SU-DHL-6 (cell line): ENCODE results near the gene MTMR4.

ENCODE experiments used
- H2AFZ ChIP-seq: fragments of 200-600 bp; sonication (generic); 2 replicates; pipeline ENCODE4 v1.6.1; 2014; ENCODE audit warnings: low read depth, mild to moderate bottlenecking, moderate library complexity, mixed read lengths, antibody characterized with exemption, low read length; ENCODE audit not compliant: severe bottlenecking
- H3F3A ChIP-seq: fragments of 200-600 bp; shearing (Covaris generic); 2 replicates; pipeline ENCODE4 v1.6.0; 2016; ENCODE audit warnings: antibody characterized with exemption, mild to moderate bottlenecking; ENCODE audit not compliant: insufficient read depth
- H3K27ac ChIP-seq: fragments of 200-600 bp; sonication (generic); 2 replicates; pipeline ENCODE4 v1.5.1; 2016; ENCODE audit warnings: low read depth, mild to moderate bottlenecking, low read length, moderate library complexity, mixed read lengths
- H3K27me3 ChIP-seq: fragments of 200-600 bp; sonication (generic), shearing (Covaris generic); 2 replicates; pipeline ENCODE4 v1.6.0; 2014; ENCODE audit warnings: mild to moderate bottlenecking, low read length
- H3K36me3 ChIP-seq: fragments of 200-600 bp; sonication (generic); 2 replicates; pipeline ENCODE4 v1.6.1; 2014; ENCODE audit warnings: mild to moderate bottlenecking, low read length, mixed read lengths
- H3K4me2 ChIP-seq: fragments of 300-600, 200-600 bp; shearing (Covaris generic), sonication (generic); 2 replicates; pipeline ENCODE4 v1.6.0; 2014; ENCODE audit warnings: low read length, low read depth, mild to moderate bottlenecking; ENCODE audit not compliant: poor library complexity, severe bottlenecking
- H3K4me3 ChIP-seq: fragments of 200-600 bp; sonication (generic); 2 replicates; pipeline ENCODE4 v1.5.1; 2014; ENCODE audit warnings: antibody characterized with exemption, low read length, mild to moderate bottlenecking, mixed read lengths; ENCODE audit not compliant: insufficient read depth, poor library complexity, severe bottlenecking
- H3K79me2 ChIP-seq: fragments of 200-600 bp; sonication (generic); 2 replicates; pipeline ENCODE4 v1.6.1; 2014; ENCODE audit warnings: mild to moderate bottlenecking, low read length, moderate library complexity; ENCODE audit not compliant: insufficient read depth
- H3K9ac ChIP-seq: fragments of 200-600 bp; sonication (generic); 2 replicates; pipeline ENCODE4 v1.7.0; 2014; ENCODE audit warnings: mild to moderate bottlenecking, low read length
- H3K9me2 ChIP-seq: fragments of 200-600 bp; sonication (generic); replicated peaks from 2 replicates; pipeline ENCODE4 v1.6.1; 2014; ENCODE audit warnings: low read length; ENCODE audit not compliant: insufficient read depth
- H3K9me3 ChIP-seq: fragments of 200-600 bp; sonication (generic); 2 replicates; pipeline ENCODE4 v1.6.1; 2014; ENCODE audit warnings: low read length, mixed read lengths; ENCODE audit not compliant: insufficient read depth
- H4K20me1 ChIP-seq: fragments of 200-600 bp; sonication (generic); 2 replicates; pipeline ENCODE4 v1.6.1; 2014; ENCODE audit warnings: low read depth, mild to moderate bottlenecking, antibody characterized with exemption, low read length, moderate library complexity, mixed read lengths
- CTCF ChIP-seq: fragments of 200-600 bp; sonication (generic); IDR thresholded peaks from one replicate; pipeline ENCODE4 v1.5.1; 2017; ENCODE audit warnings: antibody characterized with exemption, mild to moderate bottlenecking, low read length, moderate library complexity; ENCODE audit not compliant: insufficient read depth, poor library complexity, severe bottlenecking
- EZH2phosphoT487 ChIP-seq: fragments of 200-600 bp; sonication (generic), shearing (Covaris generic); conservative IDR thresholded peaks from 2 replicates; pipeline ENCODE4 v1.6.1; 2018; ENCODE audit warnings: mild to moderate bottlenecking, antibody characterized with exemption, low read length, moderate library complexity, mixed read lengths

Gene MTMR4

GRCh38 chr17:58538811-58539409, 24.5 kb upstream of the MTMR4 start:
- no peaks in the 10 kb centered on the region for H3F3A ChIP-seq
- H3K27me3 ChIP-seq, result no peaks in the 10 kb centered on the region
- no peak overlapping the region for H3K27ac ChIP-seq
- no peak overlapping the region for H3K4me3 ChIP-seq
- no peaks in the 10 kb centered on the region for H3K9me2 ChIP-seq
- H3K4me2 ChIP-seq, result no peak overlapping the region
- H4K20me1 ChIP-seq, result no peaks in the 10 kb centered on the region
- TF ChIP-seq EZH2phosphoT487 (no peak), CTCF (no peak)
- no peaks in the 10 kb centered on the region for H3K36me3 ChIP-seq
- H3K9ac ChIP-seq, result no peak overlapping the region
- no peaks in the 10 kb centered on the region for H3K9me3 ChIP-seq
- no peaks in the 10 kb centered on the region for H3K79me2 ChIP-seq
- H2AFZ ChIP-seq, result no peak overlapping the region

GRCh38 chr17:58537266-58537665, 22.8 kb upstream of the MTMR4 start:
- no peak overlapping the region for H3K4me3 ChIP-seq
- no peaks in the 10 kb centered on the region for H3K27me3 ChIP-seq
- no peak overlapping the region for H3K9ac ChIP-seq
- H3K36me3 ChIP-seq, result no peaks in the 10 kb centered on the region
- no peak overlapping the region for H3K4me2 ChIP-seq
- no peak overlapping the region for H3K27ac ChIP-seq
- H3K79me2 ChIP-seq, result no peaks in the 10 kb centered on the region
- H3F3A ChIP-seq, result no peaks in the 10 kb centered on the region
- H2AFZ ChIP-seq, result no peak overlapping the region
- H3K9me3 ChIP-seq, result no peaks in the 10 kb centered on the region
- H3K9me2 ChIP-seq, result no peaks in the 10 kb centered on the region
- no peaks in the 10 kb centered on the region for H4K20me1 ChIP-seq
- TF ChIP-seq EZH2phosphoT487, result no peak
- TF ChIP-seq CTCF, result no peak

- no peak overlapping the region for H3K4me3 ChIP-seq
- no peaks in the 10 kb centered on the region for H3K9me2 ChIP-seq
- H3K27ac ChIP-seq, result no peak overlapping the region
- H3K36me3 ChIP-seq, result no peaks in the 10 kb centered on the region
- no peaks in the 10 kb centered on the region for H3K79me2 ChIP-seq
- H2AFZ ChIP-seq, result no peak overlapping the region
- no peak overlapping the region for H3K4me2 ChIP-seq
- H3K9ac ChIP-seq, result no peak overlapping the region
- H3K9me3 ChIP-seq, result no peaks in the 10 kb centered on the region
- TF ChIP-seq EZH2phosphoT487 (no peak), CTCF (no peak)
- H4K20me1 ChIP-seq, result no peaks in the 10 kb centered on the region
- no peaks in the 10 kb centered on the region for H3K27me3 ChIP-seq
- H3F3A ChIP-seq, result no peaks in the 10 kb centered on the region
Observed at GRCh38 chr17:58536542-58536941, 22.1 kb upstream of the MTMR4 start.

- Histone ChIP-seq H3K4me2 (no peak overlapping the region), H3K9me3 (no peaks in the 10 kb centered on the region), H3K79me2 (no peaks in the 10 kb centered on the region), H3F3A (no peaks in the 10 kb centered on the region), H3K9me2 (no peaks in the 10 kb centered on the region), H4K20me1 (no peaks in the 10 kb centered on the region), H3K4me3 (no peak overlapping the region), H3K36me3 (no peaks in the 10 kb centered on the region), H3K27ac (no peak overlapping the region), H3K27me3 (no peaks in the 10 kb centered on the region), H3K9ac (no peak overlapping the region), H2AFZ (no peak overlapping the region)
- TF ChIP-seq EZH2phosphoT487, result no peak
- TF ChIP-seq CTCF, result no peak
Observed at GRCh38 chr17:58535431-58535830, 21.0 kb upstream of the MTMR4 start.
